Central memory CD4-positive, alpha-beta T cell (primary cell): ENCODE results near the gene CDK15.
"Not testable (repeated sequence)": the region's sequence is repeated elsewhere in the genome, so short reads cannot be mapped to it uniquely, and the experiment has no call there.

Source experiments
- DNase-seq: peaks from one replicate; pipeline ENCODE4 v3.0.0; 2022

Gene CDK15

GRCh38 chr2:201790291-201790690 lies 16.0 kb upstream of the CDK15 start:
- no peak for DNase-seq

- DNase-seq, result no peak
These were observed 15.3 kb upstream of the CDK15 start for GRCh38 chr2:201790989-201791388.

- DNase-seq, result no peak
These were observed 12.7 kb upstream of the CDK15 start for GRCh38 chr2:201793631-201794030.

- DNase-seq, result no peak
These were observed 12.0 kb upstream of the CDK15 start for GRCh38 chr2:201794294-201794693.

- DNase-seq, result no peak
These were observed 10.5 kb upstream of the CDK15 start for GRCh38 chr2:201795607-201796477.

GRCh38 chr2:201796478-201796865 lies 9.9 kb upstream of the CDK15 start:
- no peak for DNase-seq

- no peak for DNase-seq
These were observed 9.0 kb upstream of the CDK15 start for GRCh38 chr2:201797175-201797840.

- no peak for DNase-seq
These were observed 8.0 kb upstream of the CDK15 start for GRCh38 chr2:201798252-201798913.

- not testable (repeated sequence) for DNase-seq
These were observed 7.4 kb upstream of the CDK15 start for GRCh38 chr2:201798914-201799285.

GRCh38 chr2:201807452-201807999 lies 1.2 kb downstream of the CDK15 start:
- DNase-seq, result no peak

- no peak for DNase-seq
These were observed 1.7 kb downstream of the CDK15 start for GRCh38 chr2:201808027-201808426.

- no peak for DNase-seq
These were observed 3.3 kb downstream of the CDK15 start for GRCh38 chr2:201809633-201810032.

GRCh38 chr2:201810604-201811003 lies 4.3 kb downstream of the CDK15 start:
- DNase-seq, result not testable (repeated sequence)

- DNase-seq, result no peak
These were observed 7.8 kb downstream of the CDK15 start for GRCh38 chr2:201813996-201814760.

GRCh38 chr2:201816657-201817575 lies 10.6 kb downstream of the CDK15 start:
- DNase-seq, result no peak

- DNase-seq, result no peak
These were observed 14.2 kb downstream of the CDK15 start for GRCh38 chr2:201820383-201821007.

- no peak for DNase-seq
These were observed 14.7 kb downstream of the CDK15 start for GRCh38 chr2:201821080-201821479.

- DNase-seq, result no peak
These were observed 17.9 kb downstream of the CDK15 start for GRCh38 chr2:201824212-201824611.

GRCh38 chr2:201827621-201828020 lies 21.3 kb downstream of the CDK15 start:
- DNase-seq, result no peak

GRCh38 chr2:201828220-201828619 lies 21.9 kb downstream of the CDK15 start:
- DNase-seq, result no peak

- DNase-seq, result no peak
These were observed 24.3 kb downstream of the CDK15 start for GRCh38 chr2:201830666-201831065.
